22Rv1 (cell line): Measurements from ENCODE around the gene TOLLIP.

Experiments used
- ZFX ChIP-seq: fragments of 450-650 bp; IDR thresholded peaks from 2 replicates; pipeline ENCODE4 v1.6.1; 2017; ENCODE audit warnings: antibody characterized with exemption, borderline replicate concordance
- TF ChIP-seq, protein P1 (sequence below): fragments of 450-650 bp; IDR thresholded peaks from 2 replicates; pipeline ENCODE4 v1.5.1; 2017; ENCODE audit warnings: mild to moderate bottlenecking

DNA sequence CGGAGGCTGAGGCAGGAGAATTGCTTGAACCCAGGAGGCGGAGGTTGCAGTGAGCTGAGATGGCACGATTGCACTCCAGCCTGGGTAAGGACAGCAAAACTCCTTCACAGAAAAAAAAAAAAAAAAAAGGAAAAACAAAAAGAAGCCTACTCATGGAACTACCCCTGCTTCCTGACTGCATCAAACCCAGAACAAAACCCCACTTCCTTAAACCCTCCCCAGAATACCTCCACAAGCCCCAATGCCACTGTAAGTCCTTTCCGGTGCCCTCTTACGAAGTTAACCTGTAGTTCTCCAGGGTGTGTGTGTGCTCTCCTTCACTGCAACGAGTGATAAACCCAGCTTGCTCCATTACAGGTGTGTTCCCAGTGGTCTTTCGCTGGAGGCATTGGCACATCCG, 8.6 kb upstream of the TOLLIP start:
- TF ChIP-seq ZFX: no peak
- TF ChIP-seq, protein P1, sequence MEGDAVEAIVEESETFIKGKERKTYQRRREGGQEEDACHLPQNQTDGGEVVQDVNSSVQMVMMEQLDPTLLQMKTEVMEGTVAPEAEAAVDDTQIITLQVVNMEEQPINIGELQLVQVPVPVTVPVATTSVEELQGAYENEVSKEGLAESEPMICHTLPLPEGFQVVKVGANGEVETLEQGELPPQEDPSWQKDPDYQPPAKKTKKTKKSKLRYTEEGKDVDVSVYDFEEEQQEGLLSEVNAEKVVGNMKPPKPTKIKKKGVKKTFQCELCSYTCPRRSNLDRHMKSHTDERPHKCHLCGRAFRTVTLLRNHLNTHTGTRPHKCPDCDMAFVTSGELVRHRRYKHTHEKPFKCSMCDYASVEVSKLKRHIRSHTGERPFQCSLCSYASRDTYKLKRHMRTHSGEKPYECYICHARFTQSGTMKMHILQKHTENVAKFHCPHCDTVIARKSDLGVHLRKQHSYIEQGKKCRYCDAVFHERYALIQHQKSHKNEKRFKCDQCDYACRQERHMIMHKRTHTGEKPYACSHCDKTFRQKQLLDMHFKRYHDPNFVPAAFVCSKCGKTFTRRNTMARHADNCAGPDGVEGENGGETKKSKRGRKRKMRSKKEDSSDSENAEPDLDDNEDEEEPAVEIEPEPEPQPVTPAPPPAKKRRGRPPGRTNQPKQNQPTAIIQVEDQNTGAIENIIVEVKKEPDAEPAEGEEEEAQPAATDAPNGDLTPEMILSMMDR: no peak
